HCT116 (cell line): ENCODE results near the gene PPM1E. TPM values are rescaled to one million over a fixed set of nuclear protein-coding genes. Genes with fewer than 3 reads are reported as not detected.
"Not testable (repeated sequence)": the region's sequence is repeated elsewhere in the genome, so short reads cannot be mapped to it uniquely, and the experiment has no call there.

ENCODE experiments used
- ATAC-seq: fragments of 200-7000 bp; cut with Tn5 transposase; 2 replicates; pipeline ENCODE4 v1.9.1; 2020; ENCODE audit warnings: mild to moderate bottlenecking, moderate library complexity
- BruUV-seq: library from RNA; stranded (reverse); fragments of 400-500 nt; replicated peaks from 2 replicates; lab custom pipeline; 2021; lab: Mats Ljungman, UMichigan
- CTCF ChIA-PET: fragments of 300-600 bp; sonication (Branson Sonifier 250); formaldehyde crosslinking; loops from one replicate; lab custom pipeline; 2021; ENCODE audit warnings: antibody characterized with exemption; lab: Charles Lee
- POLR2A ChIA-PET: fragments of 300-600, 350-600 bp; sonication (Branson Sonifier 250); formaldehyde crosslinking; loops from one replicate; lab custom pipeline; 2021; ENCODE audit warnings: antibody characterized with exemption; lab: Charles Lee
- RAD21 ChIA-PET, 2 experiments: fragments of 300-600 bp; sonication (Branson Sonifier 250); formaldehyde crosslinking; loops; one replicate each; lab custom pipeline; 2023; ENCODE audit warnings: low total read pairs in 2 of 2; ENCODE audit not compliant: uncharacterized antibody in 2 of 2, unreplicated experiment in 2 of 2, low non-redundant PET in 1 of 2; lab: Charles Lee
- DNase-seq: peaks from one replicate; pipeline ENCODE4 v3.0.0-alpha.2; 2010; ENCODE audit warnings: low read depth, low spot score
- H2AFZ ChIP-seq: fragments of 200-600 bp; shearing (Covaris generic), sonication (generic); 2 replicates; pipeline ENCODE4 v1.6.1; 2017; ENCODE audit warnings: low read depth, mixed run types, mixed read lengths, antibody characterized with exemption, low read length; ENCODE audit not compliant: poor library complexity, severe bottlenecking
- H3K27ac ChIP-seq: 2 replicates; pipeline ENCODE4 v1.5.1; 2012; ENCODE audit warnings: low read depth, low read length
- H3K27me3 ChIP-seq: fragments of 200-600 bp; sonication (generic); 2 replicates; pipeline ENCODE4 v1.6.1; 2016; ENCODE audit warnings: mixed run types, low read length, mixed read lengths; ENCODE audit not compliant: insufficient read depth
- H3K36me3 ChIP-seq, 2 experiments: fragments of 200-500 bp in 1 of 2; fragments of 200-600 bp in 1 of 2; sonication (Bioruptor generic) in 1 of 2; sonication (generic) in 1 of 2; 2 replicates each; pipeline versions ENCODE4 v1.5.1 to v1.6.1; 2014 to 2016; ENCODE audit warnings: low read length in 2 of 2, inconsistent platforms in 1 of 2, mixed read lengths in 1 of 2, mixed run types in 1 of 2; ENCODE audit not compliant: insufficient read depth in 2 of 2, control insufficient read depth in 1 of 2
- H3K4me1 ChIP-seq, 2 experiments: fragments of 200-600 bp in 1 of 2; sonication (generic) in 1 of 2; 2 replicates each; pipeline versions ENCODE4 v1.5.1 to v1.6.1; 2012 to 2017; ENCODE audit warnings: low read length in 2 of 2, inconsistent platforms in 1 of 2, mild to moderate bottlenecking in 1 of 2, mixed read lengths in 1 of 2, mixed run types in 1 of 2, moderate library complexity in 1 of 2; ENCODE audit not compliant: insufficient read depth in 2 of 2, control insufficient read depth in 1 of 2
- H3K4me2 ChIP-seq: fragments of 200-600 bp; sonication (generic); 2 replicates; pipeline ENCODE4 v1.6.1; 2017; ENCODE audit warnings: mixed run types, low read length, mixed read lengths
- H3K4me3 ChIP-seq, 2 experiments: fragments of 200-600 bp in 1 of 2; sonication (generic) in 1 of 2; replicated peaks in 1 of 2; 2 replicates each; pipeline ENCODE4 v1.5.1; 2011 to 2016; ENCODE audit warnings: low read length in 2 of 2, control low read depth in 1 of 2, low read depth in 1 of 2, mild to moderate bottlenecking in 1 of 2, mixed read lengths in 1 of 2, mixed run types in 1 of 2
- H3K79me2 ChIP-seq: fragments of 200-600 bp; sonication (generic); 2 replicates; pipeline ENCODE4 v1.6.1; 2017; ENCODE audit warnings: mild to moderate bottlenecking, mixed run types, low read length, moderate library complexity, mixed read lengths; ENCODE audit not compliant: insufficient read depth
- H3K9ac ChIP-seq: fragments of 200-600 bp; sonication (generic); 2 replicates; pipeline ENCODE4 v1.6.1; 2016; ENCODE audit warnings: low read length, mixed read lengths
- H3K9me2 ChIP-seq: fragments of 200-600 bp; sonication (generic), shearing (Covaris generic); 2 replicates; pipeline ENCODE4 v1.6.1; 2017; ENCODE audit warnings: mixed run types, mild to moderate bottlenecking, moderate library complexity; ENCODE audit not compliant: insufficient read depth
- H3K9me3 ChIP-seq, 2 experiments: fragments of 200-500 bp in 1 of 2; fragments of 200-600 bp in 1 of 2; sonication (Bioruptor generic) in 1 of 2; sonication (generic) in 1 of 2; 2 replicates each; pipeline ENCODE4 v1.6.1; 2014 to 2017; ENCODE audit warnings: low read length in 2 of 2, mixed read lengths in 2 of 2, inconsistent platforms in 1 of 2, low read depth in 1 of 2, mild to moderate bottlenecking in 1 of 2, mixed run types in 1 of 2, moderate library complexity in 1 of 2; ENCODE audit not compliant: control insufficient read depth in 1 of 2, insufficient read depth in 1 of 2
- H4K20me1 ChIP-seq: fragments of 200-600 bp; sonication (generic), shearing (Covaris generic); 2 replicates; pipeline ENCODE4 v1.6.1; 2017; ENCODE audit warnings: mixed run types, mild to moderate bottlenecking, moderate library complexity; ENCODE audit not compliant: insufficient read depth
- CBX3 ChIP-seq: IDR thresholded peaks from 2 replicates; pipeline ENCODE4 v1.6.1; 2012; ENCODE audit warnings: low read depth
- CEBPB ChIP-seq: IDR thresholded peaks from 2 replicates; pipeline ENCODE4 v1.6.1; 2012; ENCODE audit warnings: low read depth
- EGR1 ChIP-seq: IDR thresholded peaks from 2 replicates; pipeline ENCODE4 v1.6.1; 2012; ENCODE audit warnings: low read depth
- EZH2 ChIP-seq: fragments of 200-600 bp; sonication (generic); IDR thresholded peaks from 2 replicates; pipeline ENCODE4 v1.6.1; 2017; ENCODE audit warnings: antibody characterized with exemption, mixed run types
- FOSL1 ChIP-seq: IDR thresholded peaks from 2 replicates; pipeline ENCODE4 v1.6.1; 2012; ENCODE audit warnings: low read depth
- JUND ChIP-seq: IDR thresholded peaks from 2 replicates; pipeline ENCODE4 v1.6.1; 2012
- POLR2A ChIP-seq: IDR thresholded peaks from 2 replicates; pipeline ENCODE4 v1.7.0; 2011; ENCODE audit warnings: borderline replicate concordance; ENCODE audit not compliant: insufficient read depth, insufficient read length; ENCODE audit errors: extremely low read depth
- SRF ChIP-seq: IDR thresholded peaks from 2 replicates; pipeline ENCODE4 v1.6.1; 2012; ENCODE audit warnings: low read depth
- ZNF274 ChIP-seq: fragments of 200-500 bp; sonication (Bioruptor generic); IDR thresholded peaks from 2 replicates; pipeline ENCODE4 v1.6.1; 2014; ENCODE audit warnings: mild to moderate bottlenecking, low read depth, low read length, inconsistent platforms
- intact Hi-C: fragments of 100-400 bp; cut with micrococcal nuclease; formaldehyde crosslinking; loops from 2 replicates; pipeline ENCODE4 v1.10.0; 2022
- total RNA-seq: library from RNA; stranded (reverse); gene quantifications from one replicate; pipeline ENCODE4 v1.2.1, GENCODE V29; 2021; ENCODE audit not compliant: unreplicated experiment
- TF ChIP-seq, protein P1 (sequence below): IDR thresholded peaks from 2 replicates; pipeline ENCODE4 v1.6.1; 2012
- TF ChIP-seq, protein P2 (sequence below): IDR thresholded peaks from 2 replicates; pipeline ENCODE4 v1.6.1; 2012; ENCODE audit warnings: low read depth
- TF ChIP-seq, protein P3 (sequence below): IDR thresholded peaks from 2 replicates; pipeline ENCODE4 v1.6.1; 2011; ENCODE audit warnings: mild to moderate bottlenecking, low read length, moderate library complexity; ENCODE audit not compliant: insufficient replicate concordance; ENCODE audit errors: extremely low read depth

The PPM1E gene
- total RNA-seq, 1 experiment from 2014 or later, result 0.02 TPM

DNA sequence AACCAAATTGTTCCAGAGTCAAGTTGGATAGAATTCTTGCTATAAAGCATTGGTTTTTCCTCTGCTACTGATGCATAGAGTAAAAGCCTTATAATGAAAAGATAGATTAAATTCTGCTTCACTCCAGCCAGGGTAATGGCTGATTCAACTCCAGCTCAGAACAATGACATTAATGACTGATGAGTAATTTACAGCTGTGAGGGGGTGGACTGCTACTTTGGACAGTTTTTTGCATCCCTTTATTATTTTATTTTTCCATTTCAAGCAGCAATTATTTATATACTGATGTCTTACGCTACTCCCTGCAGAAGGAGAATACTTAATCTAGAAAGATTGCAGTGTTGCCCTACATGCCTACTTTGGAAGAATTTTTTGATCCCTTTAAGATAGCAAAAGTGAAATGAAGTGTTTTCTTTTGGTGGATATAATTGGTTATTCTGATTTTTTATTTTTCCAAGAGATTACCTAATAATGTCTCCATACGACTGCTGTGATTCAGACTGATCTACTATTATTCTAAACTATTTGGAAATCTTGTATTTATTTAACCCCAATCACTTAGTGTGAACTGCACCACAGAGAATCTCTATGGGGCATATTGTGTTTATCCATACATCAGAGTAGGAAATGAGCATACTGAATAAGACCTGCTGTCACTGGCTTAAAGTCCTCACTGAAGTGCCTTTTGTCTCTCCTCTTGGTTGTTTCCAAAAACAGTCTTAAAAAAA, 201.5 kb downstream of the PPM1E start:
- no peaks in the 10 kb centered on the region for H3K79me2 ChIP-seq
- DNase-seq (peak; percentile 6), ATAC-seq (no peak)
- no peaks in the 10 kb centered on the region; a peak in 1 of 4 replicates for H3K9me3 ChIP-seq
- H3K9ac ChIP-seq, result no peak overlapping the region
- ChIA-PET RAD21 (no interaction called here), CTCF (no interaction called here), POLR2A (interaction anchor here (0.6 kb wide), 1 partner anchor 9 kb away, joined by 4 read pairs; no protein-coding TSS in a partner anchor)
- H3K9me2 ChIP-seq, result no peaks in the 10 kb centered on the region
- no peak overlapping the region for H3K4me3 ChIP-seq
- H3K4me1 ChIP-seq, result peaks cover 14 to 18% of the 10 kb centered on the region in 2 experiments
- peak overlapping the region; percentile 40; the same call in 1 of the 2 replicates for H3K4me2 ChIP-seq
- H3K27me3 ChIP-seq, result no peaks in the 10 kb centered on the region
- H3K27ac ChIP-seq, result no peak overlapping the region
- no peaks in the 10 kb centered on the region for H3K36me3 ChIP-seq
- peak overlapping the region; percentile 42 for H2AFZ ChIP-seq
- TF ChIP-seq, protein P1, sequence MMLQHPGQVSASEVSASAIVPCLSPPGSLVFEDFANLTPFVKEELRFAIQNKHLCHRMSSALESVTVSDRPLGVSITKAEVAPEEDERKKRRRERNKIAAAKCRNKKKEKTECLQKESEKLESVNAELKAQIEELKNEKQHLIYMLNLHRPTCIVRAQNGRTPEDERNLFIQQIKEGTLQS, result no peak
- TF ChIP-seq POLR2A, result no peak
- no peak for TF ChIP-seq CEBPB
- TF ChIP-seq EZH2, result no peak
- TF ChIP-seq JUND, result peak; percentile 63
- peak; percentile 71 for TF ChIP-seq FOSL1
- peak; percentile 92 for TF ChIP-seq EGR1
- TF ChIP-seq SRF, result no peak
- no peak for TF ChIP-seq ZNF274
- TF ChIP-seq CBX3, result no peak
- TF ChIP-seq, protein P2, sequence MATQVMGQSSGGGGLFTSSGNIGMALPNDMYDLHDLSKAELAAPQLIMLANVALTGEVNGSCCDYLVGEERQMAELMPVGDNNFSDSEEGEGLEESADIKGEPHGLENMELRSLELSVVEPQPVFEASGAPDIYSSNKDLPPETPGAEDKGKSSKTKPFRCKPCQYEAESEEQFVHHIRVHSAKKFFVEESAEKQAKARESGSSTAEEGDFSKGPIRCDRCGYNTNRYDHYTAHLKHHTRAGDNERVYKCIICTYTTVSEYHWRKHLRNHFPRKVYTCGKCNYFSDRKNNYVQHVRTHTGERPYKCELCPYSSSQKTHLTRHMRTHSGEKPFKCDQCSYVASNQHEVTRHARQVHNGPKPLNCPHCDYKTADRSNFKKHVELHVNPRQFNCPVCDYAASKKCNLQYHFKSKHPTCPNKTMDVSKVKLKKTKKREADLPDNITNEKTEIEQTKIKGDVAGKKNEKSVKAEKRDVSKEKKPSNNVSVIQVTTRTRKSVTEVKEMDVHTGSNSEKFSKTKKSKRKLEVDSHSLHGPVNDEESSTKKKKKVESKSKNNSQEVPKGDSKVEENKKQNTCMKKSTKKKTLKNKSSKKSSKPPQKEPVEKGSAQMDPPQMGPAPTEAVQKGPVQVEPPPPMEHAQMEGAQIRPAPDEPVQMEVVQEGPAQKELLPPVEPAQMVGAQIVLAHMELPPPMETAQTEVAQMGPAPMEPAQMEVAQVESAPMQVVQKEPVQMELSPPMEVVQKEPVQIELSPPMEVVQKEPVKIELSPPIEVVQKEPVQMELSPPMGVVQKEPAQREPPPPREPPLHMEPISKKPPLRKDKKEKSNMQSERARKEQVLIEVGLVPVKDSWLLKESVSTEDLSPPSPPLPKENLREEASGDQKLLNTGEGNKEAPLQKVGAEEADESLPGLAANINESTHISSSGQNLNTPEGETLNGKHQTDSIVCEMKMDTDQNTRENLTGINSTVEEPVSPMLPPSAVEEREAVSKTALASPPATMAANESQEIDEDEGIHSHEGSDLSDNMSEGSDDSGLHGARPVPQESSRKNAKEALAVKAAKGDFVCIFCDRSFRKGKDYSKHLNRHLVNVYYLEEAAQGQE, result no peak
- TF ChIP-seq, protein P3, sequence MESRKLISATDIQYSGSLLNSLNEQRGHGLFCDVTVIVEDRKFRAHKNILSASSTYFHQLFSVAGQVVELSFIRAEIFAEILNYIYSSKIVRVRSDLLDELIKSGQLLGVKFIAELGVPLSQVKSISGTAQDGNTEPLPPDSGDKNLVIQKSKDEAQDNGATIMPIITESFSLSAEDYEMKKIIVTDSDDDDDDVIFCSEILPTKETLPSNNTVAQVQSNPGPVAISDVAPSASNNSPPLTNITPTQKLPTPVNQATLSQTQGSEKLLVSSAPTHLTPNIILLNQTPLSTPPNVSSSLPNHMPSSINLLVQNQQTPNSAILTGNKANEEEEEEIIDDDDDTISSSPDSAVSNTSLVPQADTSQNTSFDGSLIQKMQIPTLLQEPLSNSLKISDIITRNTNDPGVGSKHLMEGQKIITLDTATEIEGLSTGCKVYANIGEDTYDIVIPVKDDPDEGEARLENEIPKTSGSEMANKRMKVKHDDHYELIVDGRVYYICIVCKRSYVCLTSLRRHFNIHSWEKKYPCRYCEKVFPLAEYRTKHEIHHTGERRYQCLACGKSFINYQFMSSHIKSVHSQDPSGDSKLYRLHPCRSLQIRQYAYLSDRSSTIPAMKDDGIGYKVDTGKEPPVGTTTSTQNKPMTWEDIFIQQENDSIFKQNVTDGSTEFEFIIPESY, result no peak
- intact Hi-C loops, result no loop called here
- H4K20me1 ChIP-seq, result no peaks in the 10 kb centered on the region
- no TSS peak for BruUV-seq

DNA sequence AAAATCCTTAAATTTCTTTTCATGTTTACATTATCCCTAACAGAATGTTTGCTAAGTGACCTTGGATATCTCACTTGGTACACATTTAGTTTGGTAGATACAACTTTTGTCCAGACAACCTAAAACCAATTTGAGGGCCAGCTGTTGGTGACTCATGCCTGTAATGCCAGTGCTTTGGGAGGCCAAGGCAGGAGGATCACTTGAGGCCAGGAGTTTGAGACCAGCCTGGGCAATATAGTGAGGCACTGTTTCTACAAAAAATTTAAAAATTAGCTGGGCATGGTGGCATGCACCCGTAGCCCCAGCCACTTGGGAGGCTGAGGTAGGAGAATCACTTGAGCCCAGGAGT, 202.0 kb downstream of the PPM1E start:
- H3K4me2 ChIP-seq, ATAC-seq, CTCF ChIA-PET: not testable (repeated sequence)

More for the DNA sequence above, 202.0 kb downstream of the PPM1E start:
- H3K27me3 ChIP-seq, H4K20me1 ChIP-seq, H3K4me3 ChIP-seq, H3K9me3 ChIP-seq, H2AFZ ChIP-seq, intact Hi-C loops, H3K27ac ChIP-seq, H3K9me2 ChIP-seq, POLR2A ChIA-PET, H3K36me3 ChIP-seq, RAD21 ChIA-PET, H3K9ac ChIP-seq, DNase-seq, BruUV-seq, H3K79me2 ChIP-seq: not testable (repeated sequence)
- peaks cover 14 to 18% of the 10 kb centered on the region in 2 experiments for H3K4me1 ChIP-seq
